A549 (cell line): ENCODE measurements around the gene PLEKHH2. TPM values are rescaled to one million over a fixed set of nuclear protein-coding genes. Genes with fewer than 3 reads are reported as not detected.

Experiments
- ATAC-seq, 2 experiments: fragments of 200-7000 bp in 1 of 2; fragments of >200 bp in 1 of 2; cut with Nextera tagmentation in 1 of 2; cut with Tn5 transposase in 1 of 2; 3 replicates each; pipeline versions ENCODE4 v1.8.0 to v1.9.1; 2018 to 2020; ENCODE audit warnings: mild to moderate bottlenecking in 1 of 2, moderate library complexity in 1 of 2
- CTCF ChIA-PET: fragments of 300-600 bp; sonication (Branson Sonifier 250); formaldehyde crosslinking; extraction: SDS; loops from one replicate; lab custom pipeline; 2021; ENCODE audit warnings: antibody characterized with exemption, inconsistent platforms; lab: Yijun Ruan, JAX
- POLR2A ChIA-PET: fragments of 350-600 bp; formaldehyde crosslinking; extraction: SDS; loops from one replicate; lab custom pipeline; 2021; ENCODE audit warnings: antibody characterized with exemption, inconsistent platforms; lab: Yijun Ruan, JAX
- DNase-seq, 2 experiments: peaks; one replicate each; pipeline versions ENCODE4 v3.0.0 to v3.0.0-alpha.2; 2011 to 2016; ENCODE audit warnings: low read depth in 1 of 2, low spot score in 1 of 2
- FAIRE-seq: peaks from 2 replicates; lab custom pipeline; 2011; peaks lifted over from hg19 to GRCh38; lab: Jason Lieb, UNC
- H3K27ac ChIP-seq, 2 experiments: fragments of >200 bp; sonication (Bioruptor Twin); formaldehyde crosslinking; 3 replicates each; pipeline ENCODE4 v1.5.1; 2016 to 2017
- H3K4me1 ChIP-seq: fragments of >200 bp; sonication (Bioruptor Twin); formaldehyde crosslinking; 3 replicates; pipeline ENCODE4 v1.6.1; 2016
- H3K4me2 ChIP-seq: fragments of >200 bp; sonication (Bioruptor Twin); formaldehyde crosslinking; 3 replicates; pipeline ENCODE4 v1.6.1; 2016
- H3K4me3 ChIP-seq: fragments of >200 bp; sonication (Bioruptor Twin); formaldehyde crosslinking; 3 replicates; pipeline ENCODE4 v1.5.1; 2016
- H3K9me3 ChIP-seq: fragments of >200 bp; sonication (Bioruptor Twin); formaldehyde crosslinking; 3 replicates; pipeline ENCODE4 v1.6.1; 2016
- BHLHE40 ChIP-seq: IDR thresholded peaks from 2 replicates; pipeline ENCODE4 v1.6.1; 2012; ENCODE audit warnings: low read depth, low read length, inconsistent platforms
- CEBPB ChIP-seq, 2 experiments: fragments of >200 bp in 1 of 2; sonication (Bioruptor Twin) in 1 of 2; formaldehyde crosslinking in 1 of 2; IDR thresholded peaks; 2 replicates each; pipeline ENCODE4 v1.6.1; 2012 to 2016
- CHD4 ChIP-seq: fragments of 200-600 bp; sonication (generic); IDR thresholded peaks from 2 replicates; pipeline ENCODE4 v1.6.1; 2016; ENCODE audit warnings: antibody characterized with exemption, mild to moderate bottlenecking, borderline replicate concordance
- EHMT2 ChIP-seq: fragments of 200-600 bp; sonication (generic); IDR thresholded peaks from 2 replicates; pipeline ENCODE4 v1.6.1; 2016; ENCODE audit warnings: antibody characterized with exemption, low read depth, mild to moderate bottlenecking, moderate library complexity
- EP300 ChIP-seq, 2 experiments: fragments of >200 bp; sonication (Bioruptor Twin); formaldehyde crosslinking; IDR thresholded peaks; 2 replicates in 1 of 2; 3 replicates in 1 of 2; pipeline ENCODE4 v1.6.1; 2016 to 2017
- FOSB ChIP-seq: fragments of 250-450 bp; sonication (Bioruptor Pico); IDR thresholded peaks from 2 replicates; pipeline ENCODE4 v1.5.0; 2020; ENCODE audit warnings: mild to moderate bottlenecking, moderate library complexity
- FOSL2 ChIP-seq, 2 experiments: fragments of 450-650 bp in 1 of 2; fragments of >200 bp in 1 of 2; sonication (Bioruptor Twin) in 1 of 2; formaldehyde crosslinking; IDR thresholded peaks; 2 replicates each; pipeline versions ENCODE4 v1.5.0 to v1.6.1; 2016 to 2020; ENCODE audit warnings: mild to moderate bottlenecking in 1 of 2, moderate library complexity in 1 of 2
- GATA3 ChIP-seq: IDR thresholded peaks from 2 replicates; pipeline ENCODE4 v1.6.1; 2012; ENCODE audit warnings: borderline replicate concordance
- HDAC2 ChIP-seq: fragments of 200-600 bp; sonication (generic); IDR thresholded peaks from 2 replicates; pipeline ENCODE4 v1.6.1; 2016
- HEYL ChIP-seq: fragments of 250-450 bp; sonication (Bioruptor Pico); IDR thresholded peaks from 2 replicates; pipeline ENCODE4 v1.8.0; 2021; ENCODE audit warnings: mild to moderate bottlenecking, moderate library complexity
- HOXB5 ChIP-seq: fragments of 250-450 bp; sonication (Bioruptor Pico); IDR thresholded peaks from 2 replicates; pipeline ENCODE4 v1.5.0; 2020; ENCODE audit warnings: mild to moderate bottlenecking, moderate library complexity
- JUN ChIP-seq, 2 experiments: fragments of >200 bp; sonication (Bioruptor Twin); formaldehyde crosslinking; IDR thresholded peaks; 2 replicates in 1 of 2; 3 replicates in 1 of 2; pipeline ENCODE4 v1.6.1; 2016 to 2017
- JUNB ChIP-seq: fragments of >200 bp; sonication (Bioruptor Twin); formaldehyde crosslinking; IDR thresholded peaks from 2 replicates; pipeline ENCODE4 v1.6.1; 2016
- MAFK ChIP-seq: fragments of 450-650 bp; IDR thresholded peaks from 2 replicates; pipeline ENCODE4 v1.6.1; 2014; ENCODE audit not compliant: partially characterized antibody
- MYC ChIP-seq: IDR thresholded peaks from 2 replicates; pipeline ENCODE4 v1.6.1; 2012; ENCODE audit warnings: mild to moderate bottlenecking, inconsistent platforms, low read length, improper control_type of control experiment, borderline replicate concordance
- NFE2L2 ChIP-seq: fragments of 150-350 bp; conservative IDR thresholded peaks from 2 replicates; pipeline ENCODE4 v1.6.1; 2014; ENCODE audit warnings: low read length
- NPAS2 ChIP-seq: fragments of 250-450 bp; sonication (Bioruptor Pico); IDR thresholded peaks from 2 replicates; pipeline ENCODE4 v1.8.0; 2022; ENCODE audit warnings: mild to moderate bottlenecking, moderate library complexity, borderline replicate concordance
- NR3C1 ChIP-seq: fragments of >200 bp; sonication (Bioruptor Twin); formaldehyde crosslinking; IDR thresholded peaks from 3 replicates; pipeline ENCODE4 v1.6.1; 2017
- RAD21 ChIP-seq, 2 experiments: fragments of >200 bp in 1 of 2; sonication (Bioruptor Twin) in 1 of 2; formaldehyde crosslinking in 1 of 2; IDR thresholded peaks in 1 of 2; conservative IDR thresholded peaks in 1 of 2; 2 replicates in 1 of 2; 3 replicates in 1 of 2; pipeline ENCODE4 v1.6.1; 2012 to 2018; ENCODE audit warnings: inconsistent platforms in 1 of 2
- RARB ChIP-seq: fragments of 250-450 bp; sonication (Bioruptor Pico); IDR thresholded peaks from 2 replicates; pipeline ENCODE4 v1.8.0; 2021; ENCODE audit warnings: mild to moderate bottlenecking, moderate library complexity
- RCOR1 ChIP-seq: fragments of 150-350 bp; IDR thresholded peaks from 2 replicates; pipeline ENCODE4 v1.6.1; 2014; ENCODE audit warnings: antibody characterized with exemption, low read length, low read depth
- SMC3 ChIP-seq: fragments of >200 bp; sonication (Bioruptor Twin); formaldehyde crosslinking; IDR thresholded peaks from 3 replicates; pipeline ENCODE4 v1.6.1; 2018; ENCODE audit warnings: inconsistent platforms
- TFCP2L1 ChIP-seq: fragments of 250-450 bp; sonication (Bioruptor Pico); IDR thresholded peaks from 2 replicates; pipeline ENCODE4 v1.5.0; 2021; ENCODE audit warnings: mild to moderate bottlenecking
- ZC3H11A ChIP-seq: fragments of 450-650 bp; IDR thresholded peaks from 2 replicates; pipeline ENCODE4 v1.6.1; 2014; ENCODE audit warnings: antibody characterized with exemption, mild to moderate bottlenecking
- ZFP36 ChIP-seq: fragments of 450-650 bp; IDR thresholded peaks from 2 replicates; pipeline ENCODE4 v1.6.1; 2014; ENCODE audit warnings: borderline replicate concordance; ENCODE audit not compliant: partially characterized antibody
- WGBS: methylation state at CpG from one replicate; pipeline ENCODE4 v1.1.6; 2017; ENCODE audit errors: missing lambda C conversion rate; 5-methylcytosine and 5-hydroxymethylcytosine counted together
- polyA plus RNA-seq, 4 experiments: library from polyadenylated mRNA; depleted of rRNA in 3 of 4; stranded (reverse); fragments of >200 nt; fragmentation: RNase III in 1 of 4; extraction: RNeasy Plus Mini Kit Qiagen cat#74134 plus additional on column Dnase treatment in 1 of 4; gene quantifications; 2 replicates in 3 of 4; 3 replicates in 1 of 4; pipeline ENCODE4 v1.2.3, GENCODE V29; 2011 to 2017
- TF ChIP-seq, protein P1 (sequence below): fragments of 250-450 bp; sonication (Bioruptor Pico); IDR thresholded peaks from 2 replicates; pipeline ENCODE4 v1.5.0; 2021; ENCODE audit warnings: mild to moderate bottlenecking, moderate library complexity, borderline replicate concordance
- TF ChIP-seq, protein P2 (sequence below): fragments of >200 bp; sonication (Bioruptor Twin); formaldehyde crosslinking; IDR thresholded peaks from 3 replicates; pipeline ENCODE4 v1.5.1; 2016
- TF ChIP-seq, protein P3 (sequence below): fragments of 150-350 bp; IDR thresholded peaks from 2 replicates; pipeline ENCODE4 v1.6.1; 2014; ENCODE audit warnings: low read depth, mild to moderate bottlenecking, low read length
- TF ChIP-seq, protein P4 (sequence below): IDR thresholded peaks from 2 replicates; pipeline ENCODE4 v1.6.1; 2012; ENCODE audit warnings: low read depth, borderline replicate concordance
- TF ChIP-seq, protein P5 (sequence below): IDR thresholded peaks from 2 replicates; pipeline ENCODE4 v1.6.1; 2012
- TF ChIP-seq, protein P6 (sequence below): fragments of >200 bp; sonication (Bioruptor Twin); formaldehyde crosslinking; IDR thresholded peaks from 2 replicates; pipeline ENCODE4 v1.6.1; 2016
- TF ChIP-seq, protein P7 (sequence below): fragments of >200 bp; sonication (Bioruptor Twin); formaldehyde crosslinking; IDR thresholded peaks from 3 replicates; pipeline ENCODE4 v1.6.1; 2016

Gene PLEKHH2
- polyA plus RNA-seq, 2 of the 4 experiments (the other 2 are of a cell fraction), result 0.92 to 14.9 TPM

DNA sequence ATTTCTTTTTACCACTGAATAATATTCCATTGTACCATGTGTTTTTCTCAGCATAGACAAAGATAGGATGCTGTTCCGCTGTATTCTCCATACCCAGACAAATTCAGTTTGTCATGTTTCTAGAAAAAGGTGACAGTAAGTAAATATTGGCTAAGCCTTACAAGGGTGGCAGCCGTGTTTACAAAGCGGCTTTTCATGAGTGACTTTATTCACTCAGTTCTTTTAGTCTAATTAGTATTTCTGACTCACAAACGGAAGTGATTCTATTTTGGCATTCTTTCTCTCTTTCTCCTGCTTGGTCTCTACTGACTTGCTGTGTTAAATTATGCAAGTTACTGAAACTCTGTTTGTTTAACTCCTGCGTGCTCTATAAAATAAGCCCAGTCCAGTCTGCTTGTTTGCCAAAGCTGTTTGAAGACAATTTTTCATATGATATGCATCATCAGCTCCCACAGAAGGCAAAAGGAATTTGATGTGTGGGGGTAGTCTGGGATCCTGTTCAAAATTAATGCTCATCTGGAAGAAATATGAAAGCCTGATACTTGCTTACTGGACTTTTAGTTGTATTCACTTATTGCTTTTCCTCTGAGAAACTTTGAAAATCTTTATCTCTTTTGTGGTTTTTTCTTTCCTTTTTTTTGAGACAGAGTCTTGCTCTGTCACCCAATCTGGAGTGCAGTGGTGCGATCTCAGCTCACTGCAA is 2.3 kb upstream of the PLEKHH2 start:
- H3K4me3 ChIP-seq, result peak overlapping the region; percentile 11; the same call in 1 of the 3 replicates
- 3% methylated on average over 6 of the region's 6 CpGs for WGBS
- H3K4me1 ChIP-seq, result peaks cover 34% of the 10 kb centered on the region
- H3K4me2 ChIP-seq, result peak overlapping the region; percentile 79
- POLR2A ChIA-PET, result interaction anchor here (0.6 kb wide), 1 partner anchor 72 kb away, joined by 3 read pairs; no protein-coding TSS in a partner anchor
- peak overlapping the region; percentile 70 to 76 for H3K27ac ChIP-seq
- DNase-seq (peak; percentile 35 to 94), FAIRE-seq (peak; percentile 90), ATAC-seq (peak; percentile 60 to 66)
- peaks cover 2% of the 10 kb centered on the region; the same call in 1 of the 3 replicates for H3K9me3 ChIP-seq
- CTCF ChIA-PET, result interaction anchor here (1.1 to 1.7 kb wide), 4 partner anchors 22 to 240 kb away, joined by 3 to 6 read pairs (median 4); no protein-coding TSS in a partner anchor
- peak; percentile 46; the same call in 1 of the 3 replicates for TF ChIP-seq SMC3
- TF ChIP-seq NPAS2 (CRISPR knock-in tag), result no peak
- TF ChIP-seq EHMT2, result no peak
- no peak for TF ChIP-seq NR3C1
- TF ChIP-seq, protein P1, sequence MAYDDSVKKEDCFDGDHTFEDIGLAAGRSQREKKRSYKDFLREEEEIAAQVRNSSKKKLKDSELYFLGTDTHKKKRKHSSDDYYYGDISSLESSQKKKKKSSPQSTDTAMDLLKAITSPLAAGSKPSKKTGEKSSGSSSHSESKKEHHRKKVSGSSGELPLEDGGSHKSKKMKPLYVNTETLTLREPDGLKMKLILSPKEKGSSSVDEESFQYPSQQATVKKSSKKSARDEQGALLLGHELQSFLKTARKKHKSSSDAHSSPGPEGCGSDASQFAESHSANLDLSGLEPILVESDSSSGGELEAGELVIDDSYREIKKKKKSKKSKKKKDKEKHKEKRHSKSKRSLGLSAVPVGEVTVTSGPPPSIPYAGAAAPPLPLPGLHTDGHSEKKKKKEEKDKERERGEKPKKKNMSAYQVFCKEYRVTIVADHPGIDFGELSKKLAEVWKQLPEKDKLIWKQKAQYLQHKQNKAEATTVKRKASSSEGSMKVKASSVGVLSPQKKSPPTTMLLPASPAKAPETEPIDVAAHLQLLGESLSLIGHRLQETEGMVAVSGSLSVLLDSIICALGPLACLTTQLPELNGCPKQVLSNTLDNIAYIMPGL (CRISPR knock-in tag), result no peak; the same call in 1 of the 2 replicates
- TF ChIP-seq, protein P2, sequence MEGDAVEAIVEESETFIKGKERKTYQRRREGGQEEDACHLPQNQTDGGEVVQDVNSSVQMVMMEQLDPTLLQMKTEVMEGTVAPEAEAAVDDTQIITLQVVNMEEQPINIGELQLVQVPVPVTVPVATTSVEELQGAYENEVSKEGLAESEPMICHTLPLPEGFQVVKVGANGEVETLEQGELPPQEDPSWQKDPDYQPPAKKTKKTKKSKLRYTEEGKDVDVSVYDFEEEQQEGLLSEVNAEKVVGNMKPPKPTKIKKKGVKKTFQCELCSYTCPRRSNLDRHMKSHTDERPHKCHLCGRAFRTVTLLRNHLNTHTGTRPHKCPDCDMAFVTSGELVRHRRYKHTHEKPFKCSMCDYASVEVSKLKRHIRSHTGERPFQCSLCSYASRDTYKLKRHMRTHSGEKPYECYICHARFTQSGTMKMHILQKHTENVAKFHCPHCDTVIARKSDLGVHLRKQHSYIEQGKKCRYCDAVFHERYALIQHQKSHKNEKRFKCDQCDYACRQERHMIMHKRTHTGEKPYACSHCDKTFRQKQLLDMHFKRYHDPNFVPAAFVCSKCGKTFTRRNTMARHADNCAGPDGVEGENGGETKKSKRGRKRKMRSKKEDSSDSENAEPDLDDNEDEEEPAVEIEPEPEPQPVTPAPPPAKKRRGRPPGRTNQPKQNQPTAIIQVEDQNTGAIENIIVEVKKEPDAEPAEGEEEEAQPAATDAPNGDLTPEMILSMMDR, result no peak
- peak; percentile 37 for TF ChIP-seq MAFK
- TF ChIP-seq, protein P3, sequence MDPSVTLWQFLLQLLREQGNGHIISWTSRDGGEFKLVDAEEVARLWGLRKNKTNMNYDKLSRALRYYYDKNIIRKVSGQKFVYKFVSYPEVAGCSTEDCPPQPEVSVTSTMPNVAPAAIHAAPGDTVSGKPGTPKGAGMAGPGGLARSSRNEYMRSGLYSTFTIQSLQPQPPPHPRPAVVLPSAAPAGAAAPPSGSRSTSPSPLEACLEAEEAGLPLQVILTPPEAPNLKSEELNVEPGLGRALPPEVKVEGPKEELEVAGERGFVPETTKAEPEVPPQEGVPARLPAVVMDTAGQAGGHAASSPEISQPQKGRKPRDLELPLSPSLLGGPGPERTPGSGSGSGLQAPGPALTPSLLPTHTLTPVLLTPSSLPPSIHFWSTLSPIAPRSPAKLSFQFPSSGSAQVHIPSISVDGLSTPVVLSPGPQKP, result no peak
- TF ChIP-seq RCOR1, result no peak
- peak; percentile 54; the same call in 1 of the 2 replicates for TF ChIP-seq MYC
- TF ChIP-seq HOXB5, result peak; percentile 79
- TF ChIP-seq, protein P4, sequence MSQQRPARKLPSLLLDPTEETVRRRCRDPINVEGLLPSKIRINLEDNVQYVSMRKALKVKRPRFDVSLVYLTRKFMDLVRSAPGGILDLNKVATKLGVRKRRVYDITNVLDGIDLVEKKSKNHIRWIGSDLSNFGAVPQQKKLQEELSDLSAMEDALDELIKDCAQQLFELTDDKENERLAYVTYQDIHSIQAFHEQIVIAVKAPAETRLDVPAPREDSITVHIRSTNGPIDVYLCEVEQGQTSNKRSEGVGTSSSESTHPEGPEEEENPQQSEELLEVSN, result no peak
- peak; percentile 93 for TF ChIP-seq GATA3
- TF ChIP-seq JUNB, result peak; percentile 99
- TF ChIP-seq, protein P5, sequence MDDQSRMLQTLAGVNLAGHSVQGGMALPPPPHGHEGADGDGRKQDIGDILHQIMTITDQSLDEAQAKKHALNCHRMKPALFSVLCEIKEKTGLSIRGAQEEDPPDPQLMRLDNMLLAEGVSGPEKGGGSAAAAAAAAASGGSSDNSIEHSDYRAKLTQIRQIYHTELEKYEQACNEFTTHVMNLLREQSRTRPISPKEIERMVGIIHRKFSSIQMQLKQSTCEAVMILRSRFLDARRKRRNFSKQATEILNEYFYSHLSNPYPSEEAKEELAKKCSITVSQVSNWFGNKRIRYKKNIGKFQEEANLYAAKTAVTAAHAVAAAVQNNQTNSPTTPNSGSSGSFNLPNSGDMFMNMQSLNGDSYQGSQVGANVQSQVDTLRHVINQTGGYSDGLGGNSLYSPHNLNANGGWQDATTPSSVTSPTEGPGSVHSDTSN, result peak; percentile 46; the same call in 1 of the 2 replicates
- no peak for TF ChIP-seq ZC3H11A
- TF ChIP-seq CHD4, result no peak
- 0 out of 2 replicates have a peak, but pooled peaks have one; percentile 13 for TF ChIP-seq NFE2L2
- peak; percentile 17 to 52; a peak in 2 of 5 replicates for TF ChIP-seq RAD21 (conservative IDR thresholded peaks at IDR 0.05 in 1 of 2, IDR thresholded peaks at IDR 0.05 in 1 of 2)
- no peak for TF ChIP-seq HEYL (CRISPR knock-in tag)
- no peak for TF ChIP-seq RARB (CRISPR knock-in tag)
- TF ChIP-seq FOSB (CRISPR knock-in tag), result no peak
- no peak for TF ChIP-seq TFCP2L1 (CRISPR knock-in tag)
- TF ChIP-seq, protein P6, sequence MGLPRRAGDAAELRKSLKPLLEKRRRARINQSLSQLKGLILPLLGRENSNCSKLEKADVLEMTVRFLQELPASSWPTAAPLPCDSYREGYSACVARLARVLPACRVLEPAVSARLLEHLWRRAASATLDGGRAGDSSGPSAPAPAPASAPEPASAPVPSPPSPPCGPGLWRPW, result peak; percentile 83
- TF ChIP-seq BHLHE40, result 0 out of 2 replicates have a peak, but pooled peaks have one; percentile 23
- TF ChIP-seq ZFP36, result peak; percentile 42
- peak; percentile 98 to 99 for TF ChIP-seq JUN (IDR thresholded peaks at IDR 0.05)
- TF ChIP-seq CEBPB (IDR thresholded peaks at IDR 0.05), result peak; percentile 92 to 93
- peak; percentile 92 to 94; a peak in 4 of 5 replicates for TF ChIP-seq EP300 (IDR thresholded peaks at IDR 0.05)
- TF ChIP-seq HDAC2, result no peak
- peak; percentile 95 for TF ChIP-seq FOSL2 (IDR thresholded peaks at IDR 0.05)
- peak; percentile 97 for TF ChIP-seq FOSL2 (CRISPR knock-in tag; IDR thresholded peaks at IDR 0.05)
- TF ChIP-seq, protein P7, sequence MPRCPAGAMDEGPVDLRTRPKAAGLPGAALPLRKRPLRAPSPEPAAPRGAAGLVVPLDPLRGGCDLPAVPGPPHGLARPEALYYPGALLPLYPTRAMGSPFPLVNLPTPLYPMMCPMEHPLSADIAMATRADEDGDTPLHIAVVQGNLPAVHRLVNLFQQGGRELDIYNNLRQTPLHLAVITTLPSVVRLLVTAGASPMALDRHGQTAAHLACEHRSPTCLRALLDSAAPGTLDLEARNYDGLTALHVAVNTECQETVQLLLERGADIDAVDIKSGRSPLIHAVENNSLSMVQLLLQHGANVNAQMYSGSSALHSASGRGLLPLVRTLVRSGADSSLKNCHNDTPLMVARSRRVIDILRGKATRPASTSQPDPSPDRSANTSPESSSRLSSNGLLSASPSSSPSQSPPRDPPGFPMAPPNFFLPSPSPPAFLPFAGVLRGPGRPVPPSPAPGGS, result peak; percentile 97; the same call in 2 of the 3 replicates
